HepG2 (cell line): Measurements from ENCODE around the gene NAPEPLD. TPM values are rescaled to one million over a fixed set of nuclear protein-coding genes. Genes with fewer than 3 reads are reported as not detected.

Source experiments
- ATAC-seq: fragments of 200-7000 bp; cut with Tn5 transposase; 3 replicates; pipeline ENCODE4 v1.9.1; 2020; ENCODE audit warnings: mild to moderate bottlenecking, moderate library complexity
- BruUV-seq: library from RNA; stranded (reverse); fragments of 400-500 nt; replicated peaks from 2 replicates; lab custom pipeline; 2021; lab: Mats Ljungman, UMichigan
- CTCF ChIA-PET: fragments of 300-600 bp; formaldehyde crosslinking; extraction: SDS; loops from one replicate; lab custom pipeline; 2021; ENCODE audit warnings: low total read pairs, inconsistent platforms, low intra/inter-chr PET ratio; lab: Yijun Ruan, JAX
- POLR2A ChIA-PET: fragments of 350-600 bp; sonication (Branson Sonifier 250); formaldehyde crosslinking; loops from one replicate; lab custom pipeline; 2020; ENCODE audit warnings: antibody characterized with exemption, inconsistent platforms; lab: Yijun Ruan, JAX
- DNase-seq: peaks from one replicate; pipeline ENCODE4 v3.0.0-alpha.2; 2015; ENCODE audit warnings: low spot score
- FAIRE-seq: peaks from 3 replicates; lab custom pipeline; 2011; peaks lifted over from hg19 to GRCh38; lab: Jason Lieb, UNC
- H2AFZ ChIP-seq: one replicate; pipeline ENCODE4 v1.6.1; 2011; ENCODE audit warnings: low read length, inconsistent platforms
- H3K27ac ChIP-seq: fragments of 300-600 bp; 3 replicates; pipeline ENCODE4 v1.8.0; 2011; ENCODE audit warnings: mixed run types, mild to moderate bottlenecking, mixed read lengths, low read length, inconsistent platforms; ENCODE audit not compliant: insufficient read depth; ENCODE audit errors: extremely low read length
- H3K27me3 ChIP-seq, 2 experiments: fragments of 200-600 bp in 1 of 2; 2 replicates in 1 of 2; 3 replicates in 1 of 2; pipeline versions ENCODE4 v1.6.0 to v1.8.0; 2011; ENCODE audit warnings: low read length in 2 of 2, mild to moderate bottlenecking in 2 of 2, moderate library complexity in 2 of 2, inconsistent platforms in 1 of 2; ENCODE audit not compliant: insufficient read depth in 2 of 2, control insufficient read depth in 1 of 2
- H3K36me3 ChIP-seq, 2 experiments: fragments of 200-600 bp in 1 of 2; replicated peaks in 1 of 2; 2 replicates in 1 of 2; 3 replicates in 1 of 2; pipeline versions ENCODE4 v1.5.1 to v1.8.0; 2011; ENCODE audit warnings: low read length in 2 of 2, inconsistent platforms in 1 of 2; ENCODE audit not compliant: insufficient read depth in 2 of 2, control insufficient read depth in 1 of 2
- H3K4me1 ChIP-seq: 2 replicates; pipeline ENCODE4 v1.5.1; 2012; ENCODE audit warnings: low read length, inconsistent platforms; ENCODE audit not compliant: insufficient read depth
- H3K4me2 ChIP-seq: 2 replicates; pipeline ENCODE4 v1.6.0; 2011; ENCODE audit warnings: low read depth, low read length, inconsistent platforms
- H3K4me3 ChIP-seq, 3 experiments: fragments of 200-600 bp in 1 of 3; sonication (generic), shearing (Covaris generic) in 1 of 3; replicated peaks in 1 of 3; 2 replicates each; pipeline ENCODE4 v1.5.1; 2011 to 2016; ENCODE audit warnings: low read length in 3 of 3, inconsistent platforms in 2 of 3, low read depth in 2 of 3, mild to moderate bottlenecking in 2 of 3, control low read depth in 1 of 3, mixed read lengths in 1 of 3; ENCODE audit not compliant: insufficient read depth in 1 of 3
- H3K79me2 ChIP-seq: one replicate; pipeline ENCODE4 v1.6.1; 2011; ENCODE audit warnings: low read length, inconsistent platforms; ENCODE audit not compliant: insufficient read depth
- H3K9ac ChIP-seq: 2 replicates; pipeline ENCODE4 v1.6.0; 2011; ENCODE audit warnings: mild to moderate bottlenecking, low read depth, low read length, inconsistent platforms; ENCODE audit not compliant: insufficient read depth
- H3K9me3 ChIP-seq: 2 replicates; pipeline ENCODE4 v1.5.1; 2012; ENCODE audit warnings: mild to moderate bottlenecking, low read length
- H4K20me1 ChIP-seq: 2 replicates; pipeline ENCODE4 v1.6.0; 2011; ENCODE audit warnings: inconsistent platforms, mild to moderate bottlenecking, low read length, moderate library complexity; ENCODE audit not compliant: insufficient read depth
- ARNT ChIP-seq: fragments of 450-650 bp; IDR thresholded peaks from 2 replicates; pipeline ENCODE4 v1.6.1; 2017
- ATRX ChIP-seq: sonication (generic); formaldehyde crosslinking; IDR thresholded peaks from 2 replicates; pipeline ENCODE4 v1.4.0; 2020; ENCODE audit warnings: missing genetic modification reagents, borderline replicate concordance
- HNF1A ChIP-seq, 2 experiments: sonication (generic) in 1 of 2; formaldehyde crosslinking in 1 of 2; IDR thresholded peaks; 2 replicates each; pipeline versions ENCODE4 v1.4.0 to v1.6.1; 2016 to 2020; ENCODE audit warnings: borderline replicate concordance in 1 of 2, low read depth in 1 of 2, mild to moderate bottlenecking in 1 of 2, missing genetic modification reagents in 1 of 2
- LRRFIP1 ChIP-seq: sonication (generic); formaldehyde crosslinking; conservative IDR thresholded peaks from 2 replicates; pipeline ENCODE4 v1.4.0; 2020; ENCODE audit warnings: missing genetic modification reagents
- MIER2 ChIP-seq: IDR thresholded peaks from 2 replicates; pipeline ENCODE4 v1.6.1; 2016; ENCODE audit warnings: missing biosample characterization, missing genetic modification reagents
- PAXIP1 ChIP-seq: sonication (generic); formaldehyde crosslinking; conservative IDR thresholded peaks from 2 replicates; pipeline ENCODE4 v1.4.0; 2020; ENCODE audit warnings: mild to moderate bottlenecking, missing genetic modification reagents, moderate library complexity
- RNF2 ChIP-seq: fragments of 450-650 bp; conservative IDR thresholded peaks from 2 replicates; pipeline ENCODE4 v1.6.1; 2016; ENCODE audit warnings: low read depth
- ZSCAN22 ChIP-seq: sonication (generic); formaldehyde crosslinking; IDR thresholded peaks from 2 replicates; pipeline ENCODE4 v1.4.0; 2020; ENCODE audit warnings: mild to moderate bottlenecking, missing genetic modification reagents
- WGBS: methylation state at CpG from one replicate; pipeline ENCODE4 v1.1.6; 2017; ENCODE audit warnings: low lambda C conversion rate; 5-methylcytosine and 5-hydroxymethylcytosine counted together
- in situ Hi-C: cut with HindIII; loops from 2 replicates; pipeline ENCODE4 v1.10.0; 2017; ENCODE audit warnings: low pct_unique_long_range_greater_than_20kb; ENCODE audit not compliant: extremely low pct_ligation_motif_present
- intact Hi-C: fragments of 100-400 bp; cut with micrococcal nuclease; formaldehyde crosslinking; loops from one replicate; pipeline ENCODE4 v1.10.0; 2022; ENCODE audit not compliant: unreplicated experiment
- polyA plus RNA-seq, 8 experiments: library from polyadenylated mRNA; depleted of rRNA in 3 of 8; stranded (reverse) in 7 of 8; unstranded in 1 of 8; fragments of >200 nt; fragmentation: Illumina TruSeq in 4 of 8; extraction: Trizol in 4 of 8; gene quantifications; 2 replicates each; pipeline versions ENCODE4 v1.2.1 to v1.2.3, GENCODE V29; 2011 to 2016; ENCODE audit warnings: low read depth in 4 of 8, missing spikeins in 1 of 8, mixed read lengths in 1 of 8; ENCODE audit not compliant: insufficient read depth in 1 of 8
- total RNA-seq, 5 experiments: library from RNA; depleted of rRNA; stranded (reverse); fragments of >200 nt; fragmentation: Illumina TruSeq; extraction: Trizol; gene quantifications; 2 replicates each; pipeline ENCODE4 v1.2.3, GENCODE V29; 2016; ENCODE audit warnings: low read depth in 1 of 5

Gene NAPEPLD
- total and polyA plus RNA-seq, 2 of the 13 experiments (the other 11 are each of a cell fraction or from before 2014, with no cell fraction given): 3.4 to 5.6 TPM

GRCh38 chr7:103074519-103075336, 74.2 kb downstream of the NAPEPLD start, which contains the start of the genes ARMC10 and FBXL13 (continued):
- TF ChIP-seq LRRFIP1 (CRISPR knock-in tag) (no peak), MIER2 (CRISPR knock-in tag) (no peak), ATRX (CRISPR knock-in tag) (no peak), ARNT (no peak)
- TF ChIP-seq, all 625 proteins: peak for 204

GRCh38 chr7:103073989-103074518, 74.8 kb downstream of the NAPEPLD start:
- intact Hi-C loops: no loop called here
- H3K27ac ChIP-seq: no peak overlapping the region
- CTCF ChIA-PET: no interaction called here
- BruUV-seq: TSS peak; percentile 59
- H3K4me1 ChIP-seq: peaks cover 22% of the 10 kb centered on the region
- peak overlapping the region; percentile 80 to 93 (median 91) for H3K4me3 ChIP-seq
- H3K4me2 ChIP-seq: peak overlapping the region; percentile 95
- H3K79me2 ChIP-seq: peaks cover 21% of the 10 kb centered on the region
- peak overlapping the region; percentile 74 for H2AFZ ChIP-seq
- ATAC-seq (no peak), DNase-seq (no peak), FAIRE-seq (no peak)
- H3K36me3 ChIP-seq: no peaks in the 10 kb centered on the region; a peak in 1 of 5 replicates
- POLR2A ChIA-PET: interaction anchor here (0.6 to 2.3 kb wide), 8 partner anchors 8 to 325 kb away, joined by 3 to 17 read pairs (median 8); partner anchors contain the start of genes FAM185A and NAPEPLD
- no peaks in the 10 kb centered on the region; a peak in 1 of 5 replicates for H3K27me3 ChIP-seq
- no peaks in the 10 kb centered on the region for H4K20me1 ChIP-seq
- in situ Hi-C loops: loop anchor here (25.0 kb wide), 1 partner anchor 312 kb away; no protein-coding TSS in a partner anchor
- WGBS: 8% methylated on average over 6 of the region's 6 CpGs
- H3K9ac ChIP-seq: peak overlapping the region; percentile 78; the same call in 1 of the 2 replicates
- no peaks in the 10 kb centered on the region for H3K9me3 ChIP-seq
- no peak for TF ChIP-seq ZSCAN22 (CRISPR knock-in tag)
- TF ChIP-seq HNF1A (IDR thresholded peaks at IDR 0.05; ENCODE audit: low read depth): no peak
- no peak for TF ChIP-seq HNF1A (CRISPR knock-in tag; IDR thresholded peaks at IDR 0.05; ENCODE audit: borderline replicate concordance)
- TF ChIP-seq RNF2: no peak
- TF ChIP-seq PAXIP1 (CRISPR knock-in tag): no peak
